AG09309 (cell line): ENCODE measurements around the gene IL1R2.

Experiments used
- DNase-seq: peaks from one replicate; pipeline ENCODE4 v3.0.0-alpha.2; 2010; ENCODE audit warnings: low read depth
- H3K4me3 ChIP-seq: 2 replicates; pipeline ENCODE4 v1.5.1; 2011; ENCODE audit warnings: mild to moderate bottlenecking, low read depth, low read length, moderate library complexity; ENCODE audit not compliant: control insufficient read depth
- TF ChIP-seq, protein P1 (sequence below): IDR thresholded peaks from 2 replicates; pipeline ENCODE4 v1.5.1; 2011; ENCODE audit warnings: mild to moderate bottlenecking, low read depth, low read length, inconsistent platforms; ENCODE audit not compliant: insufficient read depth, control insufficient read depth; ENCODE audit errors: missing control alignments

Gene IL1R2

DNA sequence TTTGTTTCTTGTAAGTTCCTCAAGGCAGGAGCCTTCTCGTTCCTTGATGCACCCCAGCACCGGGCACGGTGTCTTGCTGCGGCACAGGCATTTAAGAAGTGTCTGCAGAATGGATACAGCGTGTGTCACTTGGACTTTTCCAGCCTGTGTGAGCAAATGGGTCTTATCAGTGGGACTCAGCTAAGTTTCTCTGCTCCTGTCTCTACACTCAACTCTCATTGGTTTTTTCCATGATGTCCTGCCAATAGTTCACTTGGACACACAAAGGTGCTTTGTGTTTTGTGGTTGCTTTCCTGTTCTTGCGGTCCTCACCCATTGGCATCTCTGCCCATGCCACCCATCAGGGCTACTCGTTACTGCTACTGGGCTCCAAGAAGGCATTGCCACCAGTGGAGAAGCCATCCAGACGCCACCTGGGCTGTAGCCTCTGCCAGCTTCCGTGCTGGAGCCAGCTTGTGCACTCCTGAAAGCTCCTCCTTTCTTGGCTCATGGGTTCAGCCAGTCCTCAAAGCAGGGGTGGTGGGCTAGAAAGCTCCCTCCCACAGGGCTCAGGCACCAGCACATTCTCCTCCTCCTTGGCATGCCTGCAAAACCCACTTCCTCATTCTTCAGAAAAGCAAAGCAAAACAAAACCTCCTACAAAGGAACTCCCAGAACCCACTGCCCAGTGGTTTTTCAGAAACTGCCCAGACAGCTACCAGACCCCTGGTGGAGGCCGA, 41.4 kb downstream of the IL1R2 start:
- H3K4me3 ChIP-seq = no peak overlapping the region
- no peak for DNase-seq

GRCh38 chr2:102033750-102034682, 42.3 kb downstream of the IL1R2 start:
- H3K4me3 ChIP-seq = no peak overlapping the region
- no peak for DNase-seq
- TF ChIP-seq, protein P1, sequence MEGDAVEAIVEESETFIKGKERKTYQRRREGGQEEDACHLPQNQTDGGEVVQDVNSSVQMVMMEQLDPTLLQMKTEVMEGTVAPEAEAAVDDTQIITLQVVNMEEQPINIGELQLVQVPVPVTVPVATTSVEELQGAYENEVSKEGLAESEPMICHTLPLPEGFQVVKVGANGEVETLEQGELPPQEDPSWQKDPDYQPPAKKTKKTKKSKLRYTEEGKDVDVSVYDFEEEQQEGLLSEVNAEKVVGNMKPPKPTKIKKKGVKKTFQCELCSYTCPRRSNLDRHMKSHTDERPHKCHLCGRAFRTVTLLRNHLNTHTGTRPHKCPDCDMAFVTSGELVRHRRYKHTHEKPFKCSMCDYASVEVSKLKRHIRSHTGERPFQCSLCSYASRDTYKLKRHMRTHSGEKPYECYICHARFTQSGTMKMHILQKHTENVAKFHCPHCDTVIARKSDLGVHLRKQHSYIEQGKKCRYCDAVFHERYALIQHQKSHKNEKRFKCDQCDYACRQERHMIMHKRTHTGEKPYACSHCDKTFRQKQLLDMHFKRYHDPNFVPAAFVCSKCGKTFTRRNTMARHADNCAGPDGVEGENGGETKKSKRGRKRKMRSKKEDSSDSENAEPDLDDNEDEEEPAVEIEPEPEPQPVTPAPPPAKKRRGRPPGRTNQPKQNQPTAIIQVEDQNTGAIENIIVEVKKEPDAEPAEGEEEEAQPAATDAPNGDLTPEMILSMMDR = no peak

More for the DNA sequence above, 41.4 kb downstream of the IL1R2 start:
- TF ChIP-seq, protein P1 = no peak

DNA sequence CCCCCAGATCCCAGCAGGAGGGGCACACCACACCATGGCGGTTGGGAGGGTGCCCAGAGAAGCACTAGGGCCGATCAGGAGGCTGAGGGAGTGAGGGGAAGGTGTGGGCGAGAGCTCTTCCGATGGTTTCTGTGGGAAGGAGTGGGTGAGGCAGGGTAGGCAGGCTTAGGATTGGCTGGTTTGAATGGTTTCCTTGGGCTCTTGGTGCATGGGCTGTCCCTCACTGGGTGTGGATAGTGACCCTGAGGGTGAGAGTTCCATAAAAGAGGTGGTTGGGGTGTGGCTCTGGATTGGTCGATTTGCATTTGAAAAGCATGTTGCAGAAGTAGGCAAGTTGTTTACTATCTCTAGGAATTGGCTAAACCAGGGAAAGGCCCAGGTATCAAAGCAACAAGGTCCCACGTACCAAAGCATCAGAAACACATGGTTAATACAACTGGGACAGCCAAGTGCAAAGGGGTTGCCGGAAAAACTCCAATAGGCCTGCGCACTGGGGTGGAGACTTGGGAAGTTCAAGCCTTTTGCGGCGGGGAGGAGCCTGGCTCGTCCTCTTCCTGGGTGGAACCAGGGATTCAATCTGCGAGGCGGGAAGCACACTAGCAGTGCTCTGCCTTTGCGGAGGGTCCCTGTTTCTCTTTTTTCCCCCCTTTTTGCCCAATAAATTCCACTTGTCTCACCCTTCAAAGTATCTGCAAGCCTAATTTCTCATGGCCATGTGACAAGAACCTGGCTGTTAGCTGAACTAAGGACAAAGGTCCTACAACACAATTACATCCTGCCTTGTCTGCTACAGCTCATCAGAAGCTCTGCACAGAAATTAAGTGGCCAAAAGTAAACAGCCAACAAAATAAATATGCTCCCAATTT, 43.2 kb downstream of the IL1R2 start:
- no peak for DNase-seq
- no peak overlapping the region for H3K4me3 ChIP-seq
- TF ChIP-seq, protein P1 = no peak

DNA sequence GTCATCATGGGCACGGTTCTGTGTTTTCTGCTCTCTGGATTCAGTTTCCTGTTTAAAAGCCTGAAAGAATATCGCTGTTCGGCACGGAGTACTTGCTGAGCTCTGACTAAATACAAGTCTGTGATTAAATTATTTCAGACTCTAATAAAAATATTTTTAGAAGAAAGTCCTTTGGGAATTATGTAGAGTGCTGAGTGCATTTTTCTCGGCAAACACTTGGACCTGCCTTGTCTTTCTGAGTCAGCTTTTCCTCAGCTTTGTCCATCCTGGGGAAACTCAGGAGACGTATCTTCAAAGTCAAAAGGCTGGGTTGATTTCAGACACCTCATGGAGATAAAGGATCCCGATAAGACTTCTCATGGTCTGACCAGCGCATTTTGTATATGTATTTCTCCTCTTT, 45.9 kb downstream of the IL1R2 start:
- DNase-seq = peak; percentile 74
- TF ChIP-seq, protein P1 = no peak
- no peak overlapping the region for H3K4me3 ChIP-seq

GRCh38 chr2:102040229-102040628, 48.5 kb downstream of the IL1R2 start:
- TF ChIP-seq, protein P1 = no peak
- DNase-seq = no peak
- H3K4me3 ChIP-seq = no peak overlapping the region

DNA sequence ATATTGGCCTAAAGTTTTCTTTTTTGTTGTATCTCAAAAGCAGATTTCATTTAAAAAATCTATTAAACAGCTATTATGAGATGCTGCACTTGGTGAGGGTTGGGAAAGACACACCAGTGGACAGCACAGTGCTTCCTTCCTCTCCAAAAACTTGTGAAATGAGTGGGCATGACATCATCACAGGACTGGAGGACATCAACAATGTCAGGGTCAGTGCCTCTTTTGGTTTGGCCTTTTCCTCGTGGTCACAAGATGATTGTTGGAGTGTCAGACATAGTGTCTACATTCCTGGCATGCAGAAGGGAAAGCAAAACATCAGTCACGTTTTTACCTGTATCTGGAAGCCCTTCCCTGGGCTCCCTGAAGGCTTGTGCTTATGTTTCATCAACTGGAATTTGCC, 49.6 kb downstream of the IL1R2 start:
- DNase-seq = no peak
- H3K4me3 ChIP-seq = no peak overlapping the region
- TF ChIP-seq, protein P1 = no peak
